Dedifferentiated amniotic fluid mesenchymal stem cell (primary cell): ENCODE measurements around the gene IRF3.

Experiments used
- DNase-seq: peaks from one replicate; pipeline ENCODE4 v3.0.0-alpha.2; 2016; ENCODE audit errors: extremely low spot score

IRF3 gene

DNA sequence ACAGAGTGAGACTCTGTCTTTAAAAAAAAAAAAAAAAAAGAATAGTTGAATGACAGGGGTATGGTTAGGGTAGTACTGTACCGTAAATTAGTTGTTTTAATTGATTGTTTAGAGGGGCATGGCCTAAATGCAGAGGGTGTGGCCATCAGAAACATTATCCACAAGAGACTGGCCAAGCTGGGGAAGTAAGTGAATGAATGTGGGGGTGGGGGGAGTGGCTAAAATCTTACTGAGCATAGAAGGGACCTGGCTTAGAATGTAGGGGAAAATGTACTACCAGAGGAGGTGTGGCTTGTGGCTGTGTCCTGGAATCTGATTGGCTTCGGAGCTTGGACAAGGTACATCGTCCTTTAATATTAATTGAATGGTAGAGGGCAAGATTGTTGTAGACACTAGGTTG is 3.9 kb upstream of the IRF3 start:
- DNase-seq = no peak

DNA sequence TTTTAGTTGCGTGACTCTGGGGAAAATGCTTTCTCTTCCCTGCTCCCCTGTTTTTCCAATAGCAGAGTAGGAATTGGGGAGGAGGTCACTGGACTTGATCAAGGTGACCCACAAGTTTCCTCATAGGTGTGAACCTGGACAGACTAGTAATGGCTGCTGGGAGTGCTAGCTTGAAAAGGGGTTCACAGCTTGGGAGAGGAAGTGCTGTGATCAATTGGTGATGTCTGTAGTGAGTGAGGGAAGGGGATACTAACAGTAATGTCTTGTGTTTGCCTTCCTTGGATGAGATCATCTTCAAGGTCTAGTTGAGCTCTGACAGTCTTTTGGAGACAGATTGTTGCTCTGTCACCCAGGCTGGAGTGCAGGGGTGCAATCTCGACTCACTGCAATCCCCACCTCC is 1.8 kb upstream of the IRF3 start:
- DNase-seq = no peak

DNA sequence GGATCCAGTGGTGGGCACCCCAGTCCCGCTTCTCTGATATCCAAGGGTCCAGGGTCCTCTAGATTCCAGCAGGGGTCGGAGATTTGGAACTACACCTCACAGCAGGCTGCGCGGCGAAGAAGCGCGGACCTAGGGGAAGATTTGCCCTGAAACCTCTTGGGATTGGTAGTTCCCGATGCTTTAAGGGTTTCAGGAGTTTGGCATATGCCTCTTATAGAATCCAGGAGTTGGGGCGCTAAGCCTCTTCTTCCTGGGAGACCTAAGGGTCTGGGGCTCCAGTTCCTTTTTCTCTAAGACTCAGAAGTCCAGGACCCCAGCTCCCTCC is 425 bp upstream of the IRF3 start:
- DNase-seq = no peak

DNA sequence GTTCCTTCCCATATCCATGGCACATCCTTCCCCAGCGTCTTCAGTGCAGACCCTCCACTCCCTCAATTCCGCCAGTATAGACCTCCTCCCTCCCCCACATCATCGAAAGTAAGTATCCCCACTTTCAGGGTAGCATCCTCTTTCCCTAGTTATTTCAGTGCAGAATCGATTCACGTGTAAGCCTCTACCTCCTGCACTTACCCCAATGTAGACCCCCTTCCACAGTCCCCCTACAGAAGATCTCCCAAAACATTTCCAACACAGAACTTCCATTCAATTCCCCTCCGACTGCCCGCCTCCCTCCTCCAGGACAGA is 664 bp downstream of the IRF3 start:
- no peak for DNase-seq

DNA sequence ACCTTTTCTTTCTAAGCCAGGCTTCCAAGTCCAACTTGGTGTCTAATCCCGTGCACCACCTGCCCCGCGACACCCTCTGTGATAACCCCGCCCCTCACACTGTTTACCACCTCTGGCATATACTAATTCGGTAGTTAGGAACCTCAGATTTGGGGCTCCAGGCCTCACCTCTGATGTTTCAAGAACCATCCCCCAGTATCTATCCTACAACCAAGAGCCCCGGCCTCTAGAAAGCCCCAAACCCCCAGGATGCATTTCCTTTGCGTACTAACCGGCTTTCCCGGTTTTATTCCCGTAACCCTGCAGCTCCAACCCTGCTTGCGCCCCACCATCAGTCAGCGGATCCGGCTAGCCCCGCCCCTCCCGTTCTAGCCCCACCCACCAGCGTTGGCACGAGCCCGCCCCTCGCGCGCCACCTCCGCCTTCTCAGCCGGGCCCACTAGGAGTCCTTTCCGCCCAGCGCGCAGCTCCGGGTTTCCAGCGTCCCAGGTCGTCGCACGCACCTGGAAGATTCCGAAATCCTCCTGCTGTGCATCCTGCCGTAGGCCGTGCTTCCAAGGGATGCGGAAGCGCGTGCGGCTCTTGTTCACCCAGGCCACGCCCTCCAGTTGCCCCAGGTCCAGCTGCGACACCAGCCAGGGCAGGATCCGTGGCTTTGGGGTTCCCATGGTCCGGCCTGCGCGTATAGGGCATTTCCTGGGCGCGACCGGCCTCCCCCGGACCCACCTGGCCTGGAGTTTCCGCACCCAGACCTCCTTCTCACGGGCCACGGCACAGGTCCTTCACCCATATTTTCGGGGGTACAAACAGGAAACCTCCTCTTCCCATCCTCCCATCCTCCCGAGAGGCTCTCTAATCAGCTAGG is 1.3 kb downstream of the IRF3 start:
- peak; percentile 75 for DNase-seq

DNA sequence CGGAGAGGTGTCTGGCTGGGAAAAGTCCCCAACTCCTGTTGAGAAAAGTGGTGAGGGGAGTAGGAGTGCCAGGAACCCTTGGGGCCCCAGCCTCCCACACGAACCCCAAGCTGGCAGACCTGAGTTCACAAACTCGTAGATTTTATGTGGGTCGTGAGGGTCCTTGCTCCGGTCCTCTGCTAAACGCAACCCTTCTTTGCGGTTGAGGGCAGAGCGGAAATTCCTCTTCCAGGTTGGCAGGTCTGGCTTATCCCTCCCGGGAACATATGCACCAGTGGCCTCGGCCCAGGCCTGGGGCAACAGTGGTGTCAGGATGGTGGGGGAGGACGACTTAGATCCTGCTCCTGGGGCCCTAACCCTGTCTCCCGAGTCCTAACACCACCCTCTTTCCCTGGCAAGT is 2.4 kb downstream of the IRF3 start:
- DNase-seq = no peak

DNA sequence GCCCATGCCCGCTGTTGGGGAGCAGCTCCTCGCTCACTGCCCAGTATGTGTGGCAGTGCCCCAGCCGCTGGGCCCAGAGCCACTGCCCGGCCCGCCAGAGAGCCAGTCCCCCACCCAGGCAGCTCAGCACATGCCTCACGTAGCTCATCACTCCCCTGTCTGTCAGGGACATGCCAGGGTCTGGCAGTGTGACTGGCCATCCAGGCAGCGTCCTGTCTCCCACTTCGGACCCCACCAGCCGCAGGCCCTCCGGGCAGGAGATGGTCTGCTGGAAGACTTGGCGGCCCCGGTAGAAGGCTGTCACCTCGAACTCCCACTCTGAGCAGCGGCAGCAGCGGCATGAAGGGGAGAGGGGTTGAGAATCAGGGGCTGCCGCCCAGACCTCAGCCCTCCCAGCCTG is 3.6 kb downstream of the IRF3 start:
- DNase-seq = no peak

DNA sequence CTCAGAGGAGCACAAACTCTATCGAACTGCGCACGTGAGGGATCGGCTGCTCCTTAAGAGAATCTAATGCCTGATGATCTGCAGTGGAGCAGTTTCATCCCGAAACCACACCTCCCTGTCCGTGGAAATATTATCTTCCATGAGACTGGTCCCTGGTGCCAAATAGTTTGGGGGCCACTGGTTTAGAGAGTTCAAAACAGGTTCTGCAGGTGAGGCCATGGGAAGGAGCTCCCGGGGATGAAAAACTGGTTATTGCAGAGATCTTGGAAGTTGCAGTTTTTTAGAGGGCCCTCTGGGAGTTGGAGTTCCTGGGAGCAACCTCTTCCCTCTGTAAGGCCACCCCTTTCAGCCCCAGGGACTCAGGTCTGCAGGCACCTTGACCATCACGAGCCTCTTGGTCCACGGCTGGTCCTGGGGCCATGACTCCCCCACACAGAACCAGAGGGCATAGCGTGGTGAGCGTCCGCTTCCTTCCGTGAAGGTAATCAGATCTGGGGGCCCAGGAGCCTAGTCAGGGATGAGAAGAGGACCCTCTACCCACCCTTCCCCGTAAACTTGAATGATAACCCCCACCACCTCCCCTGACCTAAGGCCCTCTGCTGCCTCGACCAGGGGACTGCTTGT is 5.2 kb downstream of the IRF3 start:
- DNase-seq = no peak

DNA sequence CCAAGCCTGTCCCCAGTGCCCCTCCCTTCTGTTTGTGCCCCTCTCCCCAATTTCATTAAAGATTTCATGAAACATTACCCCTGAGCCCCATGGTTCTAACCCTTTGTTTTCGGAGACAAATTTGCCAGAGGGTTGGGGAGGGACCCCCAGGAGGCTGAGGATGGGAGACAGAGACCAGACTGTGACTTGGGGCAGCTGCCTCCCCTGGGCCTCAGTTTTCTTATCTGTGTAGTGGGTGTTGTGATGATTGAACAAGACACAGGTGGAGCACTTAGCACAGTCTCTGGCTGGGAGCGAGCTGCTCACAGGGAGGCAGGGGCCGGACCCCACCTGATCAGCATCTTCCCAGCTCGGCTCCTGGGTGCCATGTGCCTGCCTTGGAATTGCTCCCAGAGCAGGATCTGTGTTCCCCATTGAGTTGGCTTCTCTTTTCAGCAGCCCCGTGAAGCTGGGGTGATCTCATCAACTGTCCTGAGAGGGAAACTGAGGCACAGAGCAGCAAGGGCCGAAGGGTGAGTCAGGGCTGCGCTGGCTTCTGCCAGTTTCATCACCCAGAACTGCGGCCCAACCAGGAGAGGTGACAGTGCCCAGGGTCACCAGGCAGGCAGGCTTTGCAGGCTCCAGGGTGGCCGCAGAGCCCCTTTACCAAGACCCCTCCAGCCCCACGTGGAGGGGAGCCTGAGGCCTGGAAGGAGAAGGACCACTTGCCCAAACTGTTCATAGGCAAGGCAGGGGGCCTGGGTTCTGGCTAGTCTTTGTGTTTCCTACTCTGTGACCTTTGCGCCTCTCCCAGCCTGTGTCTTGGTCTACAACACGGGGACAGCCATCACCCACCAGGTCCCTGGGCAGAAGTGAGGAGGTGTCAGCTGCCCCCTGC is 6.9 kb downstream of the IRF3 start:
- DNase-seq = no peak

DNA sequence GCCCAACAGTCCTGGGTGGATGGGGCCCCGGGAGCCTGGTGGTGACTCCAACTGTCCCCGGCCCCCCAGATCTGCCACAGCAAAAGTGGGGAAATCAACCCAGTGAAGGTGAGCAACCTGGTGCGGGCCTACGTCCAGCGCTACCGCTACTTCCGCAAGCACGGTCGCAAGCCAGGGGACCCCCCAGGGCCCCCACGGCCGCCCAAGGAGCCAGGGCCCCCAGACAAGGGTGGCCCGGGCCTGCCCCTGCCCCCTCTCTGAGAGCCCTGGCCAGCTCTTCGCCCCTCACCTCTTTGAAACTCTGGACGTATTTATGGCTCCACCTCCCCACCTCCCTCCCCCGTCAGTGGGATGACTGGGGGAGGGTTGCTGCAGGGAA is 7.5 kb downstream of the IRF3 start:
- DNase-seq = no peak

DNA sequence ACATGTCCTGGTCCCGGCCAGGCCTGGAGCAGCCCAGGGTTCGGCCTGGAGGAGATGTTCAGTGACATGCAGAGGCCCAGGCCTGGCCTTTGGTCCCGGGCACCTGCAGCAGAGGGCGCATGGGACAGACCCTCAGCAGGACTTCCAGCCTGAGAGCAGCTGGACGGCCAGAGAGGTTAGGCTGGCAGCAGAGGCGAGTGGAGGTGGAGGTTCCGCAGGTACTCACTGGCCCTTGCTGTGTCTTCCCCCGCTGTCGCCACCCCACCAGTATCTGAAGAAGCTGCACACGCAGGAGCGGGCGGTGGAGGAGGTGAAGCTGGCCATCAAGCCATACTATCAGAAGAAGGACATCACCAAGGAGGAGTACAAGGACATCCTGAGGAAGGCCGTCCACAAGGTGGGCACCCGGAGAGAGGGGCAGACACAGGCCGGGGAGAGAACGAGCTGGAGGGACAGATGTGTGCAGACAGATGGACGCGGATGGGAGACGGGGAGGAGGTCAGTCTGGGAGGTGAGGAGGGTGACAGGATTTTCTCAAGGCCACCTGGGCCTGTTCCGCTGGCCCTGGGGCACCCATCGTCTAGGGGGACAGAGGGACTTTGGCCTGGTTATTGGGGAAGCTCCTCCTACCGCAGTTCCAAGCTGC is 8.0 kb downstream of the IRF3 start:
- DNase-seq = no peak

DNA sequence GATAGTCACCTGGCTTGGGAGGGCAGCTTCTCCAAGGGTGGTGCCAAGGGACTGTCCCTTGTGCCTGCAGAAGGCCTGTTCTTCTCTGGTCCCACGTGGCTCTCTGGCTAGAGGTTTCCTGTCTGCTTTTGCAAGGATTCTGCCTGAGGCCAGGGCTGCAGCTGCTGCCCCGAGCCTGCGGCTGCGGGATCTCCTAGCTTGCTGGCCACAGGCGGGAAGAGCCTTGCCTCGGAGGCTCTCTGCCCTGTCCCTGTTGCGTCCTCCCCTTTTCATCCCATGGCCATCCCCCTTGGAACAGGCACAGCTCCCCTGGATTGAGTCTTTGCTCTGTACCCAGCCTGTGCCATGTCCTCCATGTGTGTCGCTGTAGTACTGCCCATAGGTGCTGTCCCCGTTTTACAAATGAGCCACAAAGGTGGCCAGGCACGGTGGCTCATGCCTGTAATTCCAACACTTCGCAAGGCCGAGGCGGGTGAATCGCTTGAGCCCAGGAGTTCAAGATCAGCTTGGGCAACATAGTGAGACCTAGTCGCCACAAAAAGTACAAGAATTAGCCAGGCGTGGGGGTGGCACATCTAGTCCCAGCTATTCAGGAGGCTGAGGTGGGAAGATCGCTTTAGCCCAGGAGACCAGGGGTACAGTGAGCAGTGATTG is 9.1 kb downstream of the IRF3 start:
- no peak for DNase-seq

DNA sequence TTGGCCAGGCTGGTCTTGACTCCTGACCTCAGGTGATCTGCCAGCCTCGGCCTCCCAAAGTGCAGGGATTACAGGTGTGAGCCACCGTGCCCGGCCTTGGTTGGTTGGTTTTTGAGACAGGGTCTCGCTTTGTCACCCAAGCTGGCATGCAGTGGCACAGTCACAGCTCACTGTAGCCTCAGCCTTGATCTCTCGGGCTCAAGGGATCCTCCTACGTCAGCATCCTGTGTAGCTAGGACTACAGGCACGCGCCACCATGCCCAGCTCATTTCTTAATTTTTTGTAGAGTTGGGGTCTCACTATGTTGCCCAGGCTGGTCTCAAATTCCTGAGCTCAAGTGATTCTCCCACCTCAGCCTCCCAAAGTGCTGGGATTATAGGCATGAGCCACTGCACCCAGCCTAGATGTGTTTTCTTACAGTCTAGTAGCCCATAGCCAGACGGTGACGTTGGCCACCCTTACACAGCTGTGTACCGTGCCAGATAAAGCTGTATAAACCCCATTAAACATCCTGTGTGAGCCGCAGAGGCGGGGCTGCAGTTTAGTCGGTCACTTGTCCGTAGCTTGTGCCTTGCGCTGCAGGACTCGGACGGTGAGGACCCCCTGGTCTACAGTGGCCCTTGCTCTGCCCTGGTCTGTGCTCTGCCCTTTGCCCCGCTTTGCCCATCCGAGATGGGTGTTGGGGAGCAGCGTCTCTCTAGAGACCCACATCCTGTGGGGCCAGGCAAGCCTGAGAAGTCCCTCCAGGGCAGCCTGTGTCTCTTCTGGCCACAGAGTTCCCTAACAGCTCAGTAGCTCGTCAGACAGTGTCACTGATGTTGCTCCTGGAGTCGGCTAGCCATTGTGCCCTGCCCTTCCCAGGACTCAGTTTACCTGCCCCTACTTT is 9.8 kb downstream of the IRF3 start:
- no peak for DNase-seq

DNA sequence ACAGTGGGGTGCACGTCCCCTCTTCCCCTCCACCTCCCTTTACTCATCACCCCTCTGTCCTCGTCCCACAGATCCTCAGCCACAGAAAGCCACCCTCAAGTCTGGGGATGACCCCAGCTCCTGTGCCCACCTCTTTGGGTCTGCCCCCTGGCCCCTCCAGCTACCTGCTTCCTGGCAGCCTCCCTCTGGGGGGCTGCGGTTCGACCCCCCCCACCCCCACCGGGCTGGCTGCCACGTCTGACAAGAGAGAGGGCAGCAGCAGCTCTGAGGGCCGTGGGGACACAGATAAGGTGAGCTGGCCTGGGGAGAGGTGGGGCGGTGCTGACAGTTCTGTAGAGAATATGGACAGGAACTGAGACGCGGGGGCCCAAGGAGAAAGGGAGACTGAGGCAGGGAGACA is 11.1 kb downstream of the IRF3 start:
- no peak for DNase-seq

DNA sequence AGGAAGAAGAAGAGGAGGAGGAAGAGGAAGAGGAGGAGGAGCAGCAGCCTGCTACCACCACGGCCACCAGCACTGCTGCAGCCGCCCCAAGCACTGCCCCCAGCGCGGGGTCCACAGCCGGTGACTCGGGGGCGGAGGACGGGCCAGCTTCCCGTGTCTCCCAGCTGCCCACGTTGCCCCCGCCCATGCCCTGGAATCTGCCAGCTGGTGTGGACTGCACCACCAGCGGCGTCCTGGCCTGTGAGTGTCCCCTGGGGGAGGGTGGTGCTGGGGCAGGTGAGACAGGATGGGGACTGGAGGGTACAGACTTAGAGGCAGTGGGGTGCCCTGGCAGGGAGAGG is 12.2 kb downstream of the IRF3 start:
- no peak for DNase-seq

DNA sequence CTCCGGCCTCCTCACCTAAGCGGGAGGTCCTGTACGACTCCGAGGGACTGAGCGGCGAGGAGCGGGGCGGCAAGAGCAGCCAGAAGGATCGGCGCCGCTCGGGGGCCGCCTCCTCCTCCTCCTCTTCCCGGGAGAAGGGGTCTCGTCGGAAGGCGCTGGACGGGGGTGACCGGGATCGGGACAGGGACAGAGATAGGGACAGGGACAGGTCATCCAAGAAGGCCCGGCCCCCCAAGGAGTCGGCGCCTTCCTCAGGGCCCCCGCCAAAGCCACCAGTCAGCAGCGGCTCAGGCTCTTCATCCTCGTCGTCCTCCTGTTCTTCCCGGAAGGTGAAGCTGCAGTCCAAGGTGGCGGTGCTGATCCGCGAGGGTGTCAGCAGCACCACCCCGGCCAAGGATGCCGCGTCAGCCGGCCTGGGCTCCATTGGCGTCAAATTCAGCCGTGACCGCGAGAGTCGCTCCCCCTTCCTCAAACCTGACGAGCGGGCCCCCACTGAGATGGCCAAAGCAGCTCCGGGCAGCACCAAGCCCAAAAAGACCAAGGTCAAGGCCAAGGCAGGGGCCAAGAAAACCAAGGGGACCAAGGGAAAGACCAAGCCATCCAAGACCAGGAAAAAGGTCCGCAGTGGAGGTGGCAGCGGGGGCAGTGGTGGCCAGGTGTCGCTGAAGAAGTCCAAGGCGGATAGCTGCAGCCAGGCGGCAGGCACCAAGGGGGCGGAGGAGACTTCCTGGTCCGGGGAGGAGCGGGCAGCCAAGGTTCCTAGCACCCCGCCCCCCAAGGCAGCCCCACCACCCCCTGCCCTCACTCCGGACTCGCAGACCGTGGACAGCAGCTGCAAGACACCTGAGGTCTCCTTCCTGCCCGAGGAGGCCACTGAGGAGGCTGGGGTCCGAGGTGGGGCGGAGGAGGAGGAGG is 12.8 kb downstream of the IRF3 start:
- no peak for DNase-seq

DNA sequence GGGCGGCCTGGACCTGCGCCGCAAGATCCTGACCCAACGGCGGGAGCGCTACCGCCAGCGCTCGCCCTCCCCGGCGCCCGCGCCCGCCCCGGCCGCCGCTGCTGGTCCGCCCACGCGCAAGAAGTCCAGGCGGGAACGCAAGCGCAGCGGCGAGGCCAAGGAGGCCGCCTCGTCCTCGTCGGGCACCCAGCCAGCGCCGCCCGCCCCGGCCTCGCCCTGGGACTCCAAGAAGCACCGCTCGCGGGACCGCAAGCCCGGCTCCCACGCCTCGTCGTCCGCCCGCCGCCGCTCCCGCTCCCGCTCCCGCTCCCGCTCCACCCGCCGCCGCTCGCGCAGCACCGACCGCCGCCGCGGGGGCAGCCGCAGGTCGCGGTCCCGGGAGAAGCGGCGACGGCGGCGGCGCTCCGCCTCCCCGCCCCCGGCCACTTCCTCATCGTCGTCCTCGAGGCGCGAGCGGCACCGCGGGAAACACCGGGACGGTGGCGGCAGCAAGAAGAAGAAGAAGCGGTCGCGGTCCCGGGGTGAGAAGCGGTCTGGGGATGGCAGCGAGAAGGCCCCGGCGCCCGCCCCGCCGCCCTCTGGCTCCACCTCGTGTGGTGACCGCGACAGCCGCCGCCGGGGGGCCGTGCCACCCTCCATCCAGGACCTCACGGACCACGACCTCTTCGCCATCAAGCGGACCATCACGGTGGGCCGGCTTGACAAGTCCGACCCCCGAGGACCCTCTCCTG is 13.7 kb downstream of the IRF3 start:
- no peak for DNase-seq

DNA sequence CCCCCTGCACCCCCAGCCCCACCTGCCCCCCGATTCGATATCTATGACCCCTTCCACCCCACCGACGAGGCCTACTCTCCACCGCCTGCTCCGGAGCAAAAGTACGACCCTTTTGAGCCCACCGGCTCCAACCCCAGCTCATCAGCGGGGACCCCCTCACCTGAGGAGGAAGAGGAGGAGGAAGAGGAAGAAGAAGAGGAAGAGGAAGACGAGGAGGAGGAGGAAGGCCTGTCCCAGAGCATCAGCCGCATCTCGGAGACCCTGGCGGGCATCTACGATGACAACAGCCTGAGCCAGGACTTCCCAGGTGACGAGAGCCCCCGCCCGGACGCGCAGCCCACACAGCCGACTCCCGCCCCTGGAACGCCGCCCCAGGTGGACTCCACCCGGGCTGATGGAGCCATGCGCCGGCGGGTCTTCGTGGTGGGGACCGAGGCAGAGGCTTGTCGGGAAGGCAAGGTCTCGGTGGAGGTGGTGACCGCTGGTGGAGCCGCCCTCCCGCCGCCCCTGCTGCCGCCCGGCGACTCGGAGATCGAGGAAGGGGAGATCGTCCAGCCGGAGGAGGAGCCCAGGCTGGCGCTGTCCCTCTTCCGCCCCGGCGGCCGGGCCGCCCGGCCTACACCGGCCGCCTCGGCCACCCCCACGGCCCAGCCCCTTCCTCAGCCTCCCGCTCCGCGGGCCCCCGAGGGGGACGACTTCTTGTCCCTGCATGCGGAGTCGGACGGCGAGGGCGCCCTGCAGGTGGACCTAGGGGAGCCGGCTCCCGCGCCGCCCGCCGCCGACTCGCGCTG is 14.4 kb downstream of the IRF3 start:
- DNase-seq = no peak

DNA sequence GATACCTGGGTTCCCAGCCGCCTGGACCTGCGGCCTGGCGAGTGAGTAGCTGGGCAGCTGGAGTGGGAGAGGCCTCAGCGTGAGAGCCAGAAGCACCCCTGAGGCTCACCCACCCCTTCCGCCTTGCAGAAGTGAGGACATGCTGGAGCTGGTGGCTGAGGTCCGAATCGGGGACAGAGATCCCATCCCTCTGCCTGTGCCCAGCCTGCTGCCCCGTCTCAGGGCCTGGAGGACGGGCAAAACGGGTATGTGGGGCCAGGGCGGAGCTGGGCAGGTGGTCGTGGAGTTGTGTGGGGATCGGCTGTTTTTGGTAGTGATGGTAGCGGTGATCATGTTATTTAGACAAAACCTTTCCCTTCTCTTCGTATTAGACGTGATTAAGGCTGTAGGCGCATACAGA is 19.1 kb downstream of the IRF3 start:
- DNase-seq = no peak
